Lower leg skin (tissue), 3 donors: ENCODE data around the gene LMNB1.

Experiments
- POLR2A ChIP-seq, 2 donors: fragments of 450-650 bp; IDR thresholded peaks; one replicate each; pipeline ENCODE4 v1.6.1; 2016 to 2017; ENCODE audit warnings: antibody characterized with exemption in 2 of 2, mild to moderate bottlenecking in 1 of 2, moderate library complexity in 1 of 2
- TF ChIP-seq, protein P1 (sequence below), 3 donors: fragments of 450-650 bp; IDR thresholded peaks; one replicate each; pipeline ENCODE4 v1.5.1; 2016; ENCODE audit warnings: antibody characterized with exemption in 3 of 3, mild to moderate bottlenecking in 3 of 3, moderate library complexity in 2 of 3

GRCh38 chr5:126881821-126882600 is 105.1 kb downstream of the LMNB1 start:
- TF ChIP-seq, protein P1, sequence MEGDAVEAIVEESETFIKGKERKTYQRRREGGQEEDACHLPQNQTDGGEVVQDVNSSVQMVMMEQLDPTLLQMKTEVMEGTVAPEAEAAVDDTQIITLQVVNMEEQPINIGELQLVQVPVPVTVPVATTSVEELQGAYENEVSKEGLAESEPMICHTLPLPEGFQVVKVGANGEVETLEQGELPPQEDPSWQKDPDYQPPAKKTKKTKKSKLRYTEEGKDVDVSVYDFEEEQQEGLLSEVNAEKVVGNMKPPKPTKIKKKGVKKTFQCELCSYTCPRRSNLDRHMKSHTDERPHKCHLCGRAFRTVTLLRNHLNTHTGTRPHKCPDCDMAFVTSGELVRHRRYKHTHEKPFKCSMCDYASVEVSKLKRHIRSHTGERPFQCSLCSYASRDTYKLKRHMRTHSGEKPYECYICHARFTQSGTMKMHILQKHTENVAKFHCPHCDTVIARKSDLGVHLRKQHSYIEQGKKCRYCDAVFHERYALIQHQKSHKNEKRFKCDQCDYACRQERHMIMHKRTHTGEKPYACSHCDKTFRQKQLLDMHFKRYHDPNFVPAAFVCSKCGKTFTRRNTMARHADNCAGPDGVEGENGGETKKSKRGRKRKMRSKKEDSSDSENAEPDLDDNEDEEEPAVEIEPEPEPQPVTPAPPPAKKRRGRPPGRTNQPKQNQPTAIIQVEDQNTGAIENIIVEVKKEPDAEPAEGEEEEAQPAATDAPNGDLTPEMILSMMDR (IDR thresholded peaks at IDR 0.05), result no peak
- TF ChIP-seq POLR2A (IDR thresholded peaks at IDR 0.05), result no peak
